RWPE1 (cell line): Measurements from ENCODE around the gene HUWE1.

Source experiments
- CTCF ChIA-PET: fragments of 350-600 bp; sonication (Branson Sonifier 250); formaldehyde crosslinking; extraction: SDS; loops from one replicate; lab custom pipeline; 2021; lab: Yijun Ruan, JAX
- POLR2A ChIA-PET: fragments of 400-600 bp; formaldehyde crosslinking; extraction: SDS; loops from one replicate; lab custom pipeline; 2020; ENCODE audit warnings: antibody characterized with exemption; ENCODE audit not compliant: low non-redundant PET; lab: Yijun Ruan, JAX
- DNase-seq: peaks from one replicate; pipeline ENCODE4 v3.0.0; 2012; ENCODE audit warnings: low spot score
- H3K27ac ChIP-seq: fragments of 450-650 bp; 2 replicates; pipeline ENCODE4 v1.5.1; 2017
- TF ChIP-seq, protein P1 (sequence below): fragments of 450-650 bp; conservative IDR thresholded peaks from 2 replicates; pipeline ENCODE4 v1.5.1; 2017; ENCODE audit warnings: low read depth, mild to moderate bottlenecking

HUWE1 gene

DNA sequence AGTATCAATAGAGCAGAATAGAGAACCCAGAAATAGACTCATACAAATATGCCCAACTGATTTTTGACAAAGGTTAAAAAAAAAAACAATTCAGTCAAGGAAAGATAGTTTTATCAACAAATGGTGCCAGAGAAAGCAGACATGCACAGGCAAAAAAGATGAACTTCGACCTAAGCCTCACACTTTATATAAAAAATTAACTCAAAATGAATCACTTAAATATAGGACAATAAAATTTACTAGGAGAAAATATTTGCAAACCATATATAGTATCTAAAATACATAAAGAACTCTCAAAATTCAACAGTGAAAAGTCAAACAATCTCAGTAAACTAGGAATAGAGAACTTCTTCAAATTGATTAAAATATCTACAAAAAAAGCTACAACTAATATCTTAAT, 29.7 kb downstream of the HUWE1 start:
- TF ChIP-seq, protein P1, sequence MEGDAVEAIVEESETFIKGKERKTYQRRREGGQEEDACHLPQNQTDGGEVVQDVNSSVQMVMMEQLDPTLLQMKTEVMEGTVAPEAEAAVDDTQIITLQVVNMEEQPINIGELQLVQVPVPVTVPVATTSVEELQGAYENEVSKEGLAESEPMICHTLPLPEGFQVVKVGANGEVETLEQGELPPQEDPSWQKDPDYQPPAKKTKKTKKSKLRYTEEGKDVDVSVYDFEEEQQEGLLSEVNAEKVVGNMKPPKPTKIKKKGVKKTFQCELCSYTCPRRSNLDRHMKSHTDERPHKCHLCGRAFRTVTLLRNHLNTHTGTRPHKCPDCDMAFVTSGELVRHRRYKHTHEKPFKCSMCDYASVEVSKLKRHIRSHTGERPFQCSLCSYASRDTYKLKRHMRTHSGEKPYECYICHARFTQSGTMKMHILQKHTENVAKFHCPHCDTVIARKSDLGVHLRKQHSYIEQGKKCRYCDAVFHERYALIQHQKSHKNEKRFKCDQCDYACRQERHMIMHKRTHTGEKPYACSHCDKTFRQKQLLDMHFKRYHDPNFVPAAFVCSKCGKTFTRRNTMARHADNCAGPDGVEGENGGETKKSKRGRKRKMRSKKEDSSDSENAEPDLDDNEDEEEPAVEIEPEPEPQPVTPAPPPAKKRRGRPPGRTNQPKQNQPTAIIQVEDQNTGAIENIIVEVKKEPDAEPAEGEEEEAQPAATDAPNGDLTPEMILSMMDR, result no peak
- CTCF ChIA-PET, result no interaction called here
- no peak overlapping the region for H3K27ac ChIP-seq
- no peak for DNase-seq
- POLR2A ChIA-PET, result no interaction called here

DNA sequence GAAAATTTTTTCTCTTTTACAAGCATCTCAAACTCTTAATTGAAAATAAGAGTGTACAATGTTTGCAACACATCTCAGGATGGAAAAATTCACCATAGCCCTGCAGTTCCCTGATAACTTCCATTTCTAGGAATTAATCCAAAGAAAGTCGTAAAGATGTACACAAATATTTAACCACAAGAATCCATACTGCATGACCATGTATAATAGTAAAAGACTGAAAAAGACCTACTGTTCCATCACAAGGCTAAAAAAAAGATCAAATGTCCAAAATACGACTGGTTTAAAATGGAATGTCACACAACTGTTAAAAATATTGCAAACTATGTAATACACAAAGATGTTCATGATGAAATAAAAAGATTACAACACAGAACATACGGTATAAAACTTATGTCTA, 32.1 kb downstream of the HUWE1 start:
- POLR2A ChIA-PET, result no interaction called here
- no peak overlapping the region for H3K27ac ChIP-seq
- TF ChIP-seq, protein P1, result no peak
- DNase-seq, result no peak
- CTCF ChIA-PET, result no interaction called here

DNA sequence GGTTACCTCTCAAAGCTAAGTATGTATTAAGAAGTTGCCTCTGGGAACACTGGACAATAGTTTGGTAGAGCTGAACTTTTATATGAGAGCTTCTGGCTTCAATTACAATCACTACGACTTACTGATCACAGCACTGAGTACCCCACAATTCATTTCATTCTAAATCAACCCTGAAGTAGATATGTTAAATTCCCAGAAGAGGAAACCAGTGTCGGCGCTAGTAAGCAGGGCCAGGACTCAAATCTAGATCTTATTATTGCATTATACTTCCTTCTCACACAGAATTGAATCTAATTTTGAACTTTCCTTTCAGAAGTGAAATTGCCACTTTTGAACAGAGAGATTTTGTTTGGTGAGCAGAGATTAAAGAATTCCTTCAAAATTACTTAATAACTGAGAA, 41.8 kb downstream of the HUWE1 start:
- no peak overlapping the region for H3K27ac ChIP-seq
- CTCF ChIA-PET, result no interaction called here
- POLR2A ChIA-PET, result no interaction called here
- no peak for DNase-seq
- TF ChIP-seq, protein P1, result no peak

GRCh38 chrX:53642337-53642736, 44.2 kb downstream of the HUWE1 start:
- H3K27ac ChIP-seq, result no peak overlapping the region
- TF ChIP-seq, protein P1, result no peak
- DNase-seq, result no peak
- ChIA-PET POLR2A (no interaction called here), CTCF (no interaction called here)

- TF ChIP-seq, protein P1, result no peak
- DNase-seq, result no peak
- no peak overlapping the region for H3K27ac ChIP-seq
- ChIA-PET POLR2A (no interaction called here), CTCF (no interaction called here)
Measured at GRCh38 chrX:53639257-53639656, 47.3 kb downstream of the HUWE1 start.

DNA sequence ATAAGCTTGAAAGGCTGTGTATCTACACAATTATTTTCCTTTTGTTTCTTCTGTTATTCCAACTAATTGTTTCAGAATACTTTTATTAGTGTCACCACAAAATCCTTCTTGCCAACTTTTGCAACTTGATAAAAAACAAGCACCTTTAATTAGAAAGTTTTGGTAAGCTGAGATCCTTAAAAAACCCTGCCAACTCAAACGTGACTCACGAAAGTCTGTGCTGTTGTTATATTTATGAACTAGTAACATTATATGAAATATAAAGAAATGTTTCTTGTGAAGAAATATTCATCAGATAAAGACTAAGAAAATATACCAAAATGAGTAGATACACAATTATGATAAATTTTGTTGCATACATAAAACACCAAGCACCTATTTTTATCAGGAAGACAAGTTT, 49.0 kb downstream of the HUWE1 start:
- ChIA-PET POLR2A (no interaction called here), CTCF (interaction anchor here (0.6 kb wide), 1 partner anchor 122 kb away, joined by 3 read pairs; no protein-coding TSS in a partner anchor)
- no peak overlapping the region for H3K27ac ChIP-seq
- TF ChIP-seq, protein P1, result no peak
- no peak for DNase-seq

DNA sequence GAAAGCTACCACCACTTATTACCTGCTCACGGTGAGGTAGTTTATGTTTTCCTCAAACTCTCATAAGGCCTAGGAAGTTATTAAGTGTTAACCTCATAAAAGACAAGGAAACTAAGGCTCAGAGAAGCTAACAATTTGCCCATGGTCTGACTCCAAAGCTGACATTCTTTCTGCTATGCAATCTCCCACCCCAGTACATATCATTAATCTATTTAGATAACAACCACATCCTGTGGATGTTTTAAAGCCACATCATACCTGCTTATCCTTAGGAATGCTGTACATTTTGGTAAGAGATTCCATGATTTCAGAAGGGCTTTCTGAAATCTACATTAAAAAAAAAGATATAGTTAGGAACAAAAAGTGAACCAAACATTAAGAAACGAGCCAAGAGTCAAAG, 55.4 kb downstream of the HUWE1 start:
- ChIA-PET POLR2A (no interaction called here), CTCF (no interaction called here)
- DNase-seq, result no peak
- H3K27ac ChIP-seq, result no peak overlapping the region
- TF ChIP-seq, protein P1, result no peak
